Smooth muscle cell (in vitro differentiated cells): ENCODE data around the gene KLHDC8B. TPM values are rescaled to one million over a fixed set of nuclear protein-coding genes. Genes with fewer than 3 reads are reported as not detected.

Experiments used
- DNase-seq: peaks from one replicate; lab custom pipeline; 2025; ENCODE audit not compliant: unreplicated experiment; lab: John Stamatoyannopoulos, UW
- H2AFZ ChIP-seq: fragments of 200-600 bp; sonication (generic); 2 replicates; pipeline ENCODE4 v1.6.0; 2016; ENCODE audit warnings: antibody characterized with exemption, low read depth, mild to moderate bottlenecking
- H3F3A ChIP-seq: fragments of 200-600 bp; sonication (generic); 2 replicates; pipeline ENCODE4 v1.6.0; 2017; ENCODE audit warnings: antibody characterized with exemption, low read depth
- H3K27ac ChIP-seq: fragments of 200-600 bp; sonication (generic); 2 replicates; pipeline ENCODE4 v1.5.1; 2016; ENCODE audit warnings: low read depth, mild to moderate bottlenecking
- H3K27me3 ChIP-seq: fragments of 200-600 bp; sonication (generic); 2 replicates; pipeline ENCODE4 v1.6.1; 2016; ENCODE audit warnings: low read depth, mild to moderate bottlenecking
- H3K36me3 ChIP-seq: fragments of 200-600 bp; sonication (generic); 2 replicates; pipeline ENCODE4 v1.5.1; 2016; ENCODE audit warnings: low read depth
- H3K4me1 ChIP-seq: fragments of 200-600 bp; sonication (generic); 2 replicates; pipeline ENCODE4 v1.5.1; 2016; ENCODE audit warnings: low read depth
- H3K4me2 ChIP-seq: fragments of 200-600 bp; sonication (generic); 2 replicates; pipeline ENCODE4 v1.6.0; 2016; ENCODE audit warnings: mild to moderate bottlenecking
- H3K4me3 ChIP-seq: fragments of 200-600 bp; sonication (generic); 2 replicates; pipeline ENCODE4 v1.5.1; 2016; ENCODE audit warnings: mild to moderate bottlenecking
- H3K79me2 ChIP-seq: fragments of 200-600 bp; sonication (generic); 2 replicates; pipeline ENCODE4 v1.6.0; 2016; ENCODE audit warnings: low read depth, mild to moderate bottlenecking
- H3K9ac ChIP-seq: fragments of 200-600 bp; sonication (generic); 2 replicates; pipeline ENCODE4 v1.6.0; 2016; ENCODE audit warnings: low read depth
- H3K9me3 ChIP-seq: fragments of 200-600 bp; sonication (generic); replicated peaks from 2 replicates; pipeline ENCODE4 v1.5.1; 2016; ENCODE audit warnings: low read depth
- H4K20me1 ChIP-seq: fragments of 200-600 bp; sonication (generic); 2 replicates; pipeline ENCODE4 v1.6.0; 2016; ENCODE audit warnings: low read depth
- CTCF ChIP-seq: fragments of 200-600 bp; sonication (generic); IDR thresholded peaks from 2 replicates; pipeline ENCODE4 v1.5.1; 2017; ENCODE audit warnings: borderline replicate concordance, mild to moderate bottlenecking, antibody characterized with exemption; ENCODE audit not compliant: insufficient read depth, poor library complexity, severe bottlenecking
- WGBS: methylation state at CpG from one replicate; pipeline ENCODE4 v1.1.7; 2016; ENCODE audit warnings: low lambda C conversion rate; 5-methylcytosine and 5-hydroxymethylcytosine counted together
- polyA plus RNA-seq: library from polyadenylated mRNA; unstranded; fragments of >200 nt; fragmentation: Nextera tagmentation; extraction: Ambion mirVana; gene quantifications from 2 replicates; pipeline ENCODE4 v1.2.1, GENCODE V29; 2016
- total RNA-seq: library from RNA; depleted of rRNA; stranded (reverse); fragments of >200 nt; gene quantifications from 2 replicates; pipeline ENCODE4 v1.2.3, GENCODE V29; 2014

KLHDC8B gene
- total RNA-seq (20.8 and 22.5 TPM in 2 replicates), polyA plus RNA-seq (42.1 and 51.9 TPM in 2 replicates)

- Histone ChIP-seq H2AFZ (peak within 1 kb of the TSS; percentile 97), H3K79me2 (peaks cover 27% of the 10 kb centered on the region), H3K27me3 (no peaks in the 10 kb centered on the region), H3K36me3 (no peaks in the 10 kb centered on the region), H3K9me3 (no peaks in the 10 kb centered on the region), H3K4me2 (peak within 1 kb of the TSS; percentile 95), H4K20me1 (no peaks in the 10 kb centered on the region), H3K4me3 (peak within 1 kb of the TSS; percentile 85), H3K9ac (peak within 1 kb of the TSS; percentile 81), H3K27ac (peak within 1 kb of the TSS; percentile 54), H3F3A (no peaks in the 10 kb centered on the region), H3K4me1 (peaks cover 32% of the 10 kb centered on the region)
- WGBS = under 1% methylated on average over 45 of the region's 57 CpGs
- peak; percentile 96 for TF ChIP-seq CTCF
- peak; percentile 89 for DNase-seq
Observed at GRCh38 chr3:49171119-49171774, at the start of gene KLHDC8B. KLHDC8B (plus strand) TSS chr3:49171598; CDS start chr3:49172770, 1,172 bp downstream.

DNA sequence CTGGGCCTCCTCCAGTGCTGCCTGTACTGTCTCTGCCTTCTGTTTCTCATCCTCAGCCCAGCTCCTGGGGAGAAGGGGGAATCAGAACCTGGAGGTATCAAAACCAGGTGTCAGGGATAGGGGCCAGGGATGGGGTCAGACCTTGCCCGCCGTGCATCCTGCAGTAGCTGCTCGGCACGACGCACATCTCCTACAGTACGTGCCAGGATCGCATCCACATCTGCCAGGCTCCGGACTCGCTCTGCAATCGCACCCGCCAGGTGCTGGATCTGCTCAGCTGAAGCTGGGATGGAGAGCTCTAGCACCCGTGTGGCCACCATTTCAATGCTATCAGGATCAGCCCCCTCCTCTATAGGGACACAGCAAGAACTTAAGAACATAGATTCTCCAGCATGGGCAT is 49.4 kb upstream of the KLHDC8B start:
- TF ChIP-seq CTCF = no peak
- Histone ChIP-seq H3K4me3 (no peak overlapping the region), H3K79me2 (peaks cover 25% of the 10 kb centered on the region), H2AFZ (no peak overlapping the region), H3K4me2 (no peak overlapping the region), H3K27ac (no peak overlapping the region), H3F3A (peaks cover 15% of the 10 kb centered on the region), H3K27me3 (no peaks in the 10 kb centered on the region), H3K4me1 (peaks cover 5% of the 10 kb centered on the region), H3K9me3 (no peaks in the 10 kb centered on the region), H3K36me3 (no peaks in the 10 kb centered on the region), H4K20me1 (no peaks in the 10 kb centered on the region), H3K9ac (no peak overlapping the region)
- no peak for DNase-seq
- 98% methylated on average over 12 of the region's 12 CpGs for WGBS

GRCh38 chr3:49122451-49122850 is 48.9 kb upstream of the KLHDC8B start:
- H3K27ac ChIP-seq = no peak overlapping the region
- peaks cover 26% of the 10 kb centered on the region for H3K79me2 ChIP-seq
- no peak overlapping the region for H3K4me2 ChIP-seq
- WGBS = 94% methylated on average over 7 of the region's 7 CpGs
- no peak for TF ChIP-seq CTCF
- no peaks in the 10 kb centered on the region for H4K20me1 ChIP-seq
- H3K36me3 ChIP-seq = no peaks in the 10 kb centered on the region
- H3K4me1 ChIP-seq = peaks cover 5% of the 10 kb centered on the region
- peaks cover 15% of the 10 kb centered on the region for H3F3A ChIP-seq
- H2AFZ ChIP-seq = no peak overlapping the region
- no peak for DNase-seq
- H3K27me3 ChIP-seq = no peaks in the 10 kb centered on the region
- no peaks in the 10 kb centered on the region for H3K9me3 ChIP-seq
- H3K4me3 ChIP-seq = no peak overlapping the region
- no peak overlapping the region for H3K9ac ChIP-seq
